Gastroesophageal sphincter (tissue), 3 donors: ENCODE results near the gene PLCB4.

Experiments
- EP300 ChIP-seq: sonication (generic); formaldehyde crosslinking; IDR thresholded peaks from one replicate; pipeline ENCODE4 v1.6.1; 2017; ENCODE audit warnings: antibody characterized with exemption, mild to moderate bottlenecking
- POLR2A ChIP-seq, 2 donors: fragments of 450-650 bp; IDR thresholded peaks; one replicate each; pipeline ENCODE4 v1.6.1; 2017; ENCODE audit warnings: antibody characterized with exemption in 2 of 2, mild to moderate bottlenecking in 2 of 2, moderate library complexity in 1 of 2
- TF ChIP-seq, protein P1 (sequence below), 4 experiments: fragments of 200-600 bp in 2 of 4; fragments of 450-650 bp in 2 of 4; sonication (generic) in 1 of 4; IDR thresholded peaks; one replicate each; pipeline ENCODE4 v1.5.1; 2017 to 2019; ENCODE audit warnings: antibody characterized with exemption in 4 of 4, mild to moderate bottlenecking in 2 of 4, moderate library complexity in 2 of 4

GRCh38 chr20:9301129-9302090 is 232.5 kb downstream of the PLCB4 start:
- TF ChIP-seq, protein P1, sequence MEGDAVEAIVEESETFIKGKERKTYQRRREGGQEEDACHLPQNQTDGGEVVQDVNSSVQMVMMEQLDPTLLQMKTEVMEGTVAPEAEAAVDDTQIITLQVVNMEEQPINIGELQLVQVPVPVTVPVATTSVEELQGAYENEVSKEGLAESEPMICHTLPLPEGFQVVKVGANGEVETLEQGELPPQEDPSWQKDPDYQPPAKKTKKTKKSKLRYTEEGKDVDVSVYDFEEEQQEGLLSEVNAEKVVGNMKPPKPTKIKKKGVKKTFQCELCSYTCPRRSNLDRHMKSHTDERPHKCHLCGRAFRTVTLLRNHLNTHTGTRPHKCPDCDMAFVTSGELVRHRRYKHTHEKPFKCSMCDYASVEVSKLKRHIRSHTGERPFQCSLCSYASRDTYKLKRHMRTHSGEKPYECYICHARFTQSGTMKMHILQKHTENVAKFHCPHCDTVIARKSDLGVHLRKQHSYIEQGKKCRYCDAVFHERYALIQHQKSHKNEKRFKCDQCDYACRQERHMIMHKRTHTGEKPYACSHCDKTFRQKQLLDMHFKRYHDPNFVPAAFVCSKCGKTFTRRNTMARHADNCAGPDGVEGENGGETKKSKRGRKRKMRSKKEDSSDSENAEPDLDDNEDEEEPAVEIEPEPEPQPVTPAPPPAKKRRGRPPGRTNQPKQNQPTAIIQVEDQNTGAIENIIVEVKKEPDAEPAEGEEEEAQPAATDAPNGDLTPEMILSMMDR (IDR thresholded peaks at IDR 0.05): no peak
- TF ChIP-seq POLR2A (IDR thresholded peaks at IDR 0.05) (no peak), EP300 (no peak)
